HFFc6 (cell line): ENCODE results near the gene GTF3C4. TPM values are rescaled to one million over a fixed set of nuclear protein-coding genes. Genes with fewer than 3 reads are reported as not detected.

Source experiments
- DNase-seq: peaks from one replicate; pipeline ENCODE4 v3.0.0-alpha.2; 2018
- H3K27ac Mint-ChIP-seq: 2 replicates; pipeline ENCODE4 v1.8.0; 2020; ENCODE audit warnings: mild to moderate bottlenecking, mixed read lengths
- H3K27me3 Mint-ChIP-seq: 2 replicates; pipeline ENCODE4 v1.8.0; 2021; ENCODE audit warnings: mild to moderate bottlenecking, moderate library complexity, mixed read lengths; ENCODE audit not compliant: insufficient read depth
- H3K36me3 Mint-ChIP-seq: 2 replicates; pipeline ENCODE4 v1.8.0; 2021; ENCODE audit warnings: low read depth, mixed read lengths
- H3K4me1 Mint-ChIP-seq: 2 replicates; pipeline ENCODE4 v1.8.0; 2020; ENCODE audit warnings: low read depth, mixed read lengths
- H3K4me3 Mint-ChIP-seq: 2 replicates; pipeline ENCODE4 v1.8.0; 2020; ENCODE audit warnings: mild to moderate bottlenecking, moderate library complexity, mixed read lengths
- H3K9me3 Mint-ChIP-seq: 2 replicates; pipeline ENCODE4 v1.8.0; 2020; ENCODE audit warnings: mild to moderate bottlenecking, mixed read lengths
- CTCF ChIP-seq: fragments of 200-600 bp; sonication (generic); IDR thresholded peaks from 2 replicates; pipeline ENCODE4 v1.5.0; 2021; ENCODE audit warnings: antibody characterized with exemption, mild to moderate bottlenecking
- total RNA-seq, 6 experiments: library from RNA; stranded (reverse); fragmentation: NEBNext Ultra II Directional; extraction: Animal tissue kit (Norgen Biotek cat#: 25700); gene quantifications; 2 replicates in 1 of 6; 3 replicates in 5 of 6; pipeline ENCODE4 v1.2.3, GENCODE V29; 2021

GTF3C4 gene
- total RNA-seq, 6 experiments from 2014 or later: 13.5 to 16.0 (median 15.1) TPM

DNA sequence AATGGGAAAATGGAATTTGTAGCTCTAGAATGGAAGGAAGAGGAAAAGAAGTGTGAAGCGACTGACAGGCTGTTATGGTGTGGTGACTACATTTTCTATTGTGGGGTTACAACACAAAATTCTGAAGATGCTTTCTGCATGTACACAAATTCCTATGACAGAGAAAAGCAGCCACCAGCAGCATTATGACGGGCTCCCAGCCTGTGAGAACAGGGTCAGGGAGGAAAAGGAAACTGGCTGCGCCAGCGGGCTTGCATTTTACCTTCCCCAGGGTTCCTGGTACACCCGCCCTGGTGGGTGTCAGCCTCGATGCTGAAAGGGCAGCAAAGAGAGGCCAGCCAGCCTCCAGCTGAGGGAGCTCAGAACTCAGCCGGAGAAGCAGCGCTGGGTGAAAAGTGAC lies 41.5 kb upstream of the GTF3C4 start:
- DNase-seq: no peak
- peaks cover 21% of the 10 kb centered on the region for H3K4me1 Mint-ChIP-seq
- TF ChIP-seq CTCF: no peak
- peaks cover 63% of the 10 kb centered on the region for H3K36me3 Mint-ChIP-seq
- H3K27ac Mint-ChIP-seq: no peak overlapping the region
- no peaks in the 10 kb centered on the region; the same call in 1 of the 2 replicates for H3K27me3 Mint-ChIP-seq
- no peak overlapping the region for H3K4me3 Mint-ChIP-seq
- H3K9me3 Mint-ChIP-seq: no peaks in the 10 kb centered on the region

DNA sequence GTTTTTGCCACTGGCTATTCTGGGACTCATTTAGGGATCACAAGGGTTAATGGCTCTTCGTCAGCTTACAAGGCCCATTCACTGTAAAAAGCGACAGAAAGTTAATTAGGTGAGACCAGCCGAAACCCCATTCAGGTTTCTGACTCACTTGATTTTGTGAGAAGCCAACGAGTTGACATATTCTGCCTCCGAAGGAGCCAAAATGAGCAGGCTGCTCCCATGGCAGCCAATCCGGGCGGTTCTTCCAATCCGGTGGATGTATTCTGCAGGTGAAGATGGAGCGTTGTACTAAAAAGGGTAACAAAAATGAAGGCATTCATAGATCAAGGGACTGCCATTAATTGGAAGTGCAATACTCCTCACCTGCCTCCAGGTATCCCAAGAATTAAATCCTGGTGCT lies 40.1 kb upstream of the GTF3C4 start:
- Mint-ChIP-seq H3K27me3 (no peaks in the 10 kb centered on the region), H3K27ac (no peak overlapping the region), H3K4me1 (peaks cover 21% of the 10 kb centered on the region), H3K36me3 (peaks cover 62% of the 10 kb centered on the region), H3K9me3 (no peaks in the 10 kb centered on the region), H3K4me3 (no peak overlapping the region)
- DNase-seq: no peak
- TF ChIP-seq CTCF: no peak

DNA sequence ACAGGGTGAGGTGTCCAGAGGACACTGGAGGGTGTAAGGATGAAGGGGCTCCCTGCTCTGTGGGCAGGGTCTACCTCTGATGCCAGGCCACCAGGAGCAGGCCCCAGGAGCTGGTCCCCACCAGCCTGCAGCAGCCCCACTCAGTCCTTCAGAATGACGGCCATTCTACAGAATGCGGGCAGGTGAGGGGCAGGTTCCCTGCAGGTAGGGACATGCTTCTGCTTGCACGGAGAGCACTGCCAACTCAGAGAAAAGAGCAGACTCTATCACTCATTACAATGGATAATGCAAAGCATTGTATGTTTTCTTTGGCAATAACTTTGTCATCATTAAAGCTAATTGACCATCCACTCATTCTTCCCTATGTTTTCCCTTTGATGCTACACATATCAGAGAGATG lies 39.5 kb upstream of the GTF3C4 start:
- peaks cover 1% of the 10 kb centered on the region; the same call in 1 of the 2 replicates for H3K27me3 Mint-ChIP-seq
- H3K4me1 Mint-ChIP-seq: peaks cover 21% of the 10 kb centered on the region
- peaks cover 58% of the 10 kb centered on the region for H3K36me3 Mint-ChIP-seq
- no peak overlapping the region for H3K27ac Mint-ChIP-seq
- H3K9me3 Mint-ChIP-seq: no peaks in the 10 kb centered on the region
- H3K4me3 Mint-ChIP-seq: no peak overlapping the region
- no peak for TF ChIP-seq CTCF
- DNase-seq: no peak

DNA sequence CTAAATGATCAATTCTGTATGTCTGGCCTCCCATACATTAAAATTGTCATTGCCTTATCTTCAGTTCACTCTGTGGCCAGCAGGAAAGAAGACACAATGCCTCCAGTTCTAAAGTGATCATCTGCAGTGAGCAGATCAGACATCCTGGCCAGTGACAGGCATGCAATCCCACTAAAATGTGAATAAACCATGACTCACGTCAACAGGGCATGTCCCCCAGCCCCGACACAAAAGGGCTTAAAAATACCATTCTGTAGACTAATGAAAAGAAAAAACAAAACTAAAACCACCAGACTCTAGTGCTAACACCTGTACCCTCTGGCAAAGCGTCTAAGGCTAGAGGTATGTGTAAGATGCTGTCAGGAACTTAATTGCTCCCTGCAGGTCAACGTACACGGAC lies 39.0 kb upstream of the GTF3C4 start:
- H3K36me3 Mint-ChIP-seq: peaks cover 55% of the 10 kb centered on the region

DNA sequence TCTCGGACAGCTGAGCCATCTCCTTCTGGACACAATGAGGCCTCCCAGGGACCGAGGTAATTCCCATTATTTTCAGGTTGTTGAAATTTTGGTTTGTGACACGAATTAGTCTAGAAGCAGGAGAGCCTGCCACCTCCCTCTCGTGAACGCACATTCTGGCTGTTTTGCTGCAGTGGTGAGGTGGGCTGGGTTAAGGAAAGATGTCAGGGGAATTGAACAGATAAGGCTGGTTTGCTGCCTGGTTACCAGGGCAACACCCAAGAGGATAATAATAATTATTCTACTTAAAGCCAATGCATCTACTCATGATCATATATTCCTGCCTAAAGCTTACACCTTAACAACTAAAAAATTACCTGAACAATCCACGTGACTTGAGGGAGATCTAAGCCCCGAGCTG lies 38.6 kb upstream of the GTF3C4 start:
- Mint-ChIP-seq H3K36me3 (peaks cover 51% of the 10 kb centered on the region), H3K4me3 (no peak overlapping the region; the same call in 1 of the 2 replicates), H3K27me3 (peaks cover 1% of the 10 kb centered on the region; the same call in 1 of the 2 replicates), H3K4me1 (peaks cover 21% of the 10 kb centered on the region), H3K9me3 (no peaks in the 10 kb centered on the region), H3K27ac (peak overlapping the region; percentile 74)
- no peak for DNase-seq
- TF ChIP-seq CTCF: no peak

More for the DNA sequence above, 39.0 kb upstream of the GTF3C4 start:
- Mint-ChIP-seq H3K27me3 (peaks cover 1% of the 10 kb centered on the region; the same call in 1 of the 2 replicates), H3K9me3 (no peaks in the 10 kb centered on the region), H3K4me1 (peaks cover 21% of the 10 kb centered on the region), H3K27ac (peak overlapping the region; percentile 74), H3K4me3 (no peak overlapping the region)
- TF ChIP-seq CTCF: peak; percentile 47; the same call in 1 of the 2 replicates
- DNase-seq: peak; percentile 74
